H1 (cell line): ENCODE measurements around the gene SPHKAP. TPM values are rescaled to one million over a fixed set of nuclear protein-coding genes. Genes with fewer than 3 reads are reported as not detected.

Experiments used
- CTCF ChIA-PET: fragments of 300-600 bp; sonication (Branson Sonifier 250); formaldehyde crosslinking; loops from one replicate; lab custom pipeline; 2021; ENCODE audit not compliant: partially characterized antibody; lab: Charles Lee
- POLR2A ChIA-PET: fragments of 300-600 bp; sonication (Branson Sonifier 250); formaldehyde crosslinking; loops from one replicate; lab custom pipeline; 2021; ENCODE audit warnings: inconsistent platforms; ENCODE audit not compliant: partially characterized antibody; lab: Charles Lee
- DNase-seq, 2 experiments: peaks; one replicate each; pipeline versions ENCODE4 v3.0.0 to v3.0.0-alpha.2; 2010 to 2022; ENCODE audit warnings: low spot score in 2 of 2, low read depth in 1 of 2, mixed read lengths in 1 of 2
- FAIRE-seq: peaks from 2 replicates; lab custom pipeline; 2011; peaks lifted over from hg19 to GRCh38; lab: Jason Lieb, UNC
- H2AFZ ChIP-seq: 2 replicates; pipeline ENCODE4 v1.8.1; 2012; ENCODE audit warnings: low read length, inconsistent platforms
- H2AK5ac ChIP-seq: 2 replicates; pipeline ENCODE4 v1.6.1; 2013; ENCODE audit warnings: low read depth, low read length
- H2BK120ac ChIP-seq: replicated peaks from 2 replicates; pipeline ENCODE3; 2013; ENCODE audit warnings: low read depth, low read length, inconsistent platforms
- H2BK12ac ChIP-seq: 2 replicates; pipeline ENCODE4 v1.6.1; 2013; ENCODE audit warnings: low read depth, low read length
- H2BK15ac ChIP-seq: 2 replicates; pipeline ENCODE4 v1.6.1; 2013; ENCODE audit warnings: low read length
- H2BK20ac ChIP-seq: 2 replicates; pipeline ENCODE4 v1.6.1; 2013; ENCODE audit warnings: low read length
- H2BK5ac ChIP-seq: 2 replicates; pipeline ENCODE4 v1.6.1; 2013; ENCODE audit warnings: low read depth, low read length
- H3K14ac ChIP-seq: 2 replicates; pipeline ENCODE4 v1.6.1; 2013; ENCODE audit warnings: inconsistent platforms; ENCODE audit not compliant: insufficient read length
- H3K18ac ChIP-seq: 2 replicates; pipeline ENCODE4 v1.6.1; 2013; ENCODE audit warnings: low read length; ENCODE audit errors: extremely low read depth
- H3K23ac ChIP-seq: 2 replicates; pipeline ENCODE4 v1.6.1; 2013; ENCODE audit warnings: inconsistent platforms; ENCODE audit not compliant: insufficient read length
- H3K23me2 ChIP-seq: 2 replicates; pipeline ENCODE4 v1.6.1; 2013; ENCODE audit warnings: low read depth, low read length
- H3K27ac ChIP-seq: 2 replicates; pipeline ENCODE4 v1.6.1; 2011; ENCODE audit warnings: low read depth, low read length, inconsistent platforms
- H3K27me3 ChIP-seq, 4 experiments: replicated peaks in 1 of 4; 1 replicate in 1 of 4; 2 replicates in 3 of 4; pipeline versions ENCODE4 v1.6.1 to v1.8.1; 2011 to 2013; ENCODE audit warnings: low read length in 3 of 4, mild to moderate bottlenecking in 3 of 4, inconsistent platforms in 2 of 4, mixed read lengths in 2 of 4, moderate library complexity in 1 of 4; ENCODE audit not compliant: control insufficient read depth in 3 of 4, insufficient read depth in 3 of 4; ENCODE audit errors: extremely low read depth in 1 of 4
- H3K36me3 ChIP-seq, 4 experiments: 2 replicates each; pipeline versions ENCODE4 v1.6.1 to v1.8.1; 2011 to 2013; ENCODE audit warnings: mild to moderate bottlenecking in 4 of 4, low read length in 3 of 4, moderate library complexity in 2 of 4, control low read depth in 1 of 4, inconsistent platforms in 1 of 4; ENCODE audit not compliant: insufficient read depth in 4 of 4, control insufficient read depth in 2 of 4
- H3K4ac ChIP-seq: replicated peaks from 2 replicates; pipeline ENCODE3; 2013; ENCODE audit warnings: low read length, low read depth, mixed read lengths, inconsistent platforms; ENCODE audit not compliant: insufficient read length
- H3K4me1 ChIP-seq, 4 experiments: replicated peaks in 1 of 4; 1 replicate in 1 of 4; 2 replicates in 3 of 4; pipeline versions ENCODE4 v1.6.1 to v1.8.1; 2011 to 2013; ENCODE audit warnings: low read length in 3 of 4, inconsistent platforms in 2 of 4, mixed read lengths in 1 of 4; ENCODE audit not compliant: insufficient read depth in 4 of 4, control insufficient read depth in 3 of 4
- H3K4me2 ChIP-seq, 2 experiments: 2 replicates each; pipeline versions ENCODE4 v1.6.1 to v1.8.1; 2011 to 2013; ENCODE audit warnings: low read depth in 2 of 2, low read length in 2 of 2, control low read depth in 1 of 2, inconsistent platforms in 1 of 2, mild to moderate bottlenecking in 1 of 2; ENCODE audit not compliant: insufficient read depth in 1 of 2
- H3K4me3 ChIP-seq, 4 experiments: fragments of 200-600, 300-600 bp in 1 of 4; sonication (generic), shearing (Covaris generic), sonication (Bioruptor Twin) in 1 of 4; 2 replicates each; pipeline versions ENCODE4 v1.5.1 to v1.8.1; 2011 to 2016; ENCODE audit warnings: low read length in 4 of 4, low read depth in 3 of 4, control low read depth in 2 of 4, inconsistent platforms in 2 of 4, mild to moderate bottlenecking in 2 of 4, mixed read lengths in 1 of 4, moderate library complexity in 1 of 4; ENCODE audit not compliant: insufficient read depth in 2 of 4; ENCODE audit errors: extremely low read depth in 1 of 4
- H3K56ac ChIP-seq: replicated peaks from 2 replicates; pipeline ENCODE3; 2013; ENCODE audit warnings: low read depth, mild to moderate bottlenecking, mixed read lengths, low read length, inconsistent platforms; ENCODE audit not compliant: insufficient read length
- H3K79me1 ChIP-seq: 2 replicates; pipeline ENCODE4 v1.6.1; 2013; ENCODE audit warnings: low read depth, low read length, control low read depth
- H3K79me2 ChIP-seq, 2 experiments: 2 replicates each; pipeline versions ENCODE4 v1.6.1 to v1.8.1; 2012 to 2013; ENCODE audit warnings: low read length in 2 of 2, mild to moderate bottlenecking in 2 of 2, inconsistent platforms in 1 of 2; ENCODE audit not compliant: insufficient read depth in 2 of 2, control insufficient read depth in 1 of 2
- H3K9ac ChIP-seq, 4 experiments: replicated peaks in 1 of 4; 1 replicate in 1 of 4; 2 replicates in 3 of 4; pipeline versions ENCODE4 v1.6.1 to v1.8.1; 2011 to 2013; ENCODE audit warnings: low read depth in 3 of 4, low read length in 3 of 4, control low read depth in 2 of 4, mild to moderate bottlenecking in 2 of 4, moderate library complexity in 2 of 4, inconsistent platforms in 1 of 4; ENCODE audit errors: extremely low read depth in 1 of 4
- H3K9me3 ChIP-seq, 2 experiments: 2 replicates each; pipeline versions ENCODE4 v1.6.1 to v1.8.1; 2012 to 2013; ENCODE audit warnings: mild to moderate bottlenecking in 2 of 2, moderate library complexity in 2 of 2, control low read depth in 1 of 2, inconsistent platforms in 1 of 2, low read depth in 1 of 2, low read length in 1 of 2, mixed read lengths in 1 of 2; ENCODE audit not compliant: insufficient read depth in 2 of 2
- H4K20me1 ChIP-seq, 2 experiments: replicated peaks in 1 of 2; 2 replicates each; pipeline versions ENCODE3 to v1.8.1; 2011 to 2013; ENCODE audit warnings: inconsistent platforms in 2 of 2, low read length in 2 of 2, mild to moderate bottlenecking in 1 of 2; ENCODE audit not compliant: insufficient read depth in 2 of 2, control insufficient read depth in 1 of 2
- H4K5ac ChIP-seq: 2 replicates; pipeline ENCODE4 v1.6.1; 2013; ENCODE audit warnings: low read length, low read depth, mixed read lengths, inconsistent platforms; ENCODE audit not compliant: insufficient read length
- H4K8ac ChIP-seq: 2 replicates; pipeline ENCODE4 v1.8.0; 2013; ENCODE audit warnings: mild to moderate bottlenecking, moderate library complexity, low read length, inconsistent platforms; ENCODE audit not compliant: insufficient read depth; ENCODE audit errors: extremely low read depth
- H4K91ac ChIP-seq: replicated peaks from 2 replicates; pipeline ENCODE3; 2013; ENCODE audit warnings: low read length, mixed read lengths, inconsistent platforms; ENCODE audit not compliant: insufficient read length
- ATF2 ChIP-seq: IDR thresholded peaks from 2 replicates; pipeline ENCODE4 v1.6.1; 2012; ENCODE audit warnings: low read length, inconsistent platforms
- BCL11A ChIP-seq, 2 experiments: IDR thresholded peaks; one replicate each; pipeline ENCODE4 v1.6.1; 2011; ENCODE audit warnings: low read depth in 2 of 2, low read length in 2 of 2, mild to moderate bottlenecking in 2 of 2
- CBX5 ChIP-seq: fragments of 300-800, 300-1000 bp; sonication (generic); IDR thresholded peaks from 2 replicates; pipeline ENCODE4 v1.7.1; 2016; ENCODE audit warnings: antibody characterized with exemption, low read length, low read depth
- CBX8 ChIP-seq: fragments of 300-800, 300-1000 bp; sonication (generic); IDR thresholded peaks from 2 replicates; pipeline ENCODE4 v1.7.1; 2016; ENCODE audit warnings: low read depth, low read length, borderline replicate concordance
- CHD1 ChIP-seq: IDR thresholded peaks from 2 replicates; pipeline ENCODE4 v1.6.1; 2012; ENCODE audit warnings: low read depth, low read length, improper control_type of control experiment
- GTF2F1 ChIP-seq: IDR thresholded peaks from 2 replicates; pipeline ENCODE4 v1.6.1; 2012; ENCODE audit warnings: low read depth, low read length, improper control_type of control experiment, borderline replicate concordance
- KDM4A ChIP-seq: IDR thresholded peaks from one replicate; pipeline ENCODE4 v1.7.1; 2012; ENCODE audit warnings: low read depth, mild to moderate bottlenecking, moderate library complexity, low read length, inconsistent platforms; ENCODE audit not compliant: severe bottlenecking
- NANOG ChIP-seq: IDR thresholded peaks from 2 replicates; pipeline ENCODE4 v1.6.1; 2011; ENCODE audit warnings: low read length, low read depth, mild to moderate bottlenecking, inconsistent platforms; ENCODE audit not compliant: insufficient read depth, poor library complexity, severe bottlenecking
- SIN3A ChIP-seq, 2 experiments: IDR thresholded peaks in 1 of 2; conservative IDR thresholded peaks in 1 of 2; 2 replicates each; pipeline ENCODE4 v1.6.1; 2011 to 2012; ENCODE audit warnings: low read length in 2 of 2, improper control_type of control experiment in 1 of 2, low read depth in 1 of 2, mild to moderate bottlenecking in 1 of 2
- SP1 ChIP-seq: IDR thresholded peaks from 2 replicates; pipeline ENCODE4 v1.6.1; 2011; ENCODE audit warnings: low read depth, low read length
- TAF1 ChIP-seq: IDR thresholded peaks from 2 replicates; pipeline ENCODE4 v1.6.1; 2011; ENCODE audit warnings: mild to moderate bottlenecking, low read depth, low read length
- WGBS, 2 experiments: shearing (Covaris generic) in 1 of 2; methylation state at CpG; one replicate each; pipeline versions ENCODE4 v1.1.6 to v1.1.7; 2013 to 2015; ENCODE audit warnings: low lambda C conversion rate in 2 of 2, mixed read lengths in 2 of 2, inconsistent platforms in 1 of 2, low coverage in 1 of 2, missing lambda C conversion rate in 1 of 2; ENCODE audit not compliant: insufficient replicate concordance in 2 of 2, insufficient coverage in 1 of 2, insufficient read length in 1 of 2; ENCODE audit errors: extremely low coverage in 1 of 2, missing lambda C conversion rate in 1 of 2; 5-methylcytosine and 5-hydroxymethylcytosine counted together
- polyA plus RNA-seq, 7 experiments: library from polyadenylated mRNA; depleted of rRNA in 3 of 7; stranded (reverse) in 5 of 7; unstranded in 2 of 7; fragments of >200 nt in 5 of 7; fragments of 200-250 nt in 2 of 7; gene quantifications; 1 replicate in 5 of 7; 2 replicates in 1 of 7; 4 replicates in 1 of 7; pipeline versions ENCODE4 v1.2.1 to v1.2.3, GENCODE V29; 2011 to 2013; ENCODE audit warnings: missing spikeins in 2 of 7, mixed read lengths in 2 of 7
- total RNA-seq: library from RNA; stranded (reverse); fragmentation: NEBNext Ultra II Directional; extraction: Animal tissue kit (Norgen Biotek cat#: 25700); gene quantifications from 2 replicates; pipeline ENCODE4 v1.2.1, GENCODE V29; 2021

The SPHKAP gene
- total and polyA plus RNA-seq, 2 of the 8 experiments (the other 6 are each of a cell fraction or from before 2014, with no cell fraction given): 0.02 TPM; not detected in 1

DNA sequence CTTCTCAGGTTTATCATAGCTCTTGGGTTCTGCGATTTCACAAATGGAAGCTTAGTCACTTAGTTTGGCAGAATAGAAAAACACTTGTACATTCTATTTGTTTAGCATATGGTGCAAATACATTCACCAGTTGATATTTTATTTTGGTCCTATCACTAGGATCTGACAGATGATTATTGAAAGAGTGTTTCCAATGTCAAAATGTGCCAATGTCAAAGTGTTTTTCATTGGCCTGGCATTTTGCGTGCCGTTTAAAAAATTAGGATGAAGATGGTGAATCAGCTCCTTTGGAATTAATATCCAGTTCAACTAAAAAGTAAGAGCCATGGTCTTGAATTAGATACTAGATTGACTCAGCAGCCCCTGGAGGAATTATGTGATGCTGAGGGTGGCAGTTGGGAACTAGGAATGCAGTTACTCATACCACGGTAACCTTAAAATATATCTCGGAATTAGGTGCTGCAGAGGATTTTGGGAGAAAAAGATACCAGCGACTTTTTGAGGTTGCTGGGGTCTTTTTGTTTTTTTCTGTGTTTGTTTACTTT, 87.0 kb downstream of the SPHKAP start:
- no peak for FAIRE-seq
- POLR2A ChIA-PET: no interaction called here
- H2AK5ac ChIP-seq: no peak overlapping the region
- TF ChIP-seq CHD1 (no peak), GTF2F1 (no peak), BCL11A (IDR thresholded peaks at IDR 0.05; ENCODE audit: low read depth in 2 of 2, low read length in 2 of 2) (no peak), TAF1 (no peak), KDM4A (no peak), CBX8 (no peak), NANOG (no peak), SIN3A (conservative IDR thresholded peaks at IDR 0.05 in 1 of 2, IDR thresholded peaks at IDR 0.05 in 1 of 2; ENCODE audit: low read depth in 1 of 2, low read length in 2 of 2) (no peak), ATF2 (no peak), SP1 (no peak), CBX5 (no peak)

More for the DNA sequence above, 87.0 kb downstream of the SPHKAP start:
- Histone ChIP-seq H2BK120ac (no peak overlapping the region), H3K27ac (no peak overlapping the region), H4K5ac (no peak overlapping the region), H3K9ac (no peak overlapping the region), H3K14ac (no peak overlapping the region), H4K20me1 (no peaks in the 10 kb centered on the region), H3K4me1 (no peaks in the 10 kb centered on the region), H3K18ac (no peak overlapping the region), H3K23me2 (0 out of 2 replicates have a peak, but pooled peaks cover 1% of the 10 kb centered on the region), H3K56ac (no peak overlapping the region), H3K4ac (no peak overlapping the region), H3K4me2 (no peak overlapping the region), H2BK20ac (no peak overlapping the region), H2BK15ac (no peak overlapping the region), H2AFZ (no peak overlapping the region), H3K36me3 (no peaks in the 10 kb centered on the region), H3K79me2 (no peaks in the 10 kb centered on the region), H3K9me3 (peaks cover 7 to 12% of the 10 kb centered on the region in 2 experiments; a peak in 3 of 4 replicates), H3K27me3 (no peaks in the 10 kb centered on the region), H3K23ac (no peak overlapping the region), H3K4me3 (no peak overlapping the region), H2BK5ac (no peak overlapping the region), H4K8ac (no peak overlapping the region), H3K79me1 (no peaks in the 10 kb centered on the region), H4K91ac (no peak overlapping the region), H2BK12ac (no peak overlapping the region)
- DNase-seq: no peak
- CTCF ChIA-PET: no interaction called here
- WGBS, 2 experiments: 91% methylated on average over 6 of the region's 6 CpGs; no CpG with 5 or more reads in 1 of the 2 experiments
